Fibroblast of peridontal ligament (primary cell): ENCODE results near the gene HOATZ.
A peak's percentile ranks its signal among the peaks of the same experiment; 100 is the strongest.

Experiments used
- DNase-seq: peaks from one replicate; pipeline ENCODE4 v3.0.0-alpha.2; 2010; ENCODE audit errors: extremely low read depth

The HOATZ gene

GRCh38 chr11:111549196-111549868, 34.8 kb downstream of the HOATZ start:
- peak; percentile 55 for DNase-seq

GRCh38 chr11:111549869-111550203, 35.3 kb downstream of the HOATZ start:
- no peak for DNase-seq

- DNase-seq: no peak
Observed at GRCh38 chr11:111550258-111550657, 35.7 kb downstream of the HOATZ start.

- no peak for DNase-seq
Observed at GRCh38 chr11:111554532-111554931, 40.0 kb downstream of the HOATZ start.

- peak; percentile 65 for DNase-seq
Observed at GRCh38 chr11:111555255-111555654, 40.7 kb downstream of the HOATZ start.

GRCh38 chr11:111557425-111558111, 43.0 kb downstream of the HOATZ start:
- peak; percentile 99 for DNase-seq

- no peak for DNase-seq
Observed at GRCh38 chr11:111559800-111560464, 45.4 kb downstream of the HOATZ start.

- no peak for DNase-seq
Observed at GRCh38 chr11:111560800-111561199, 46.2 kb downstream of the HOATZ start.

- no peak for DNase-seq
Observed at GRCh38 chr11:111561306-111561705, 46.7 kb downstream of the HOATZ start.

- DNase-seq: peak; percentile 96
Observed at GRCh38 chr11:111561791-111562325, 47.3 kb downstream of the HOATZ start.

- no peak for DNase-seq
Observed at GRCh38 chr11:111562692-111563389, 48.3 kb downstream of the HOATZ start.

- peak; percentile 93 for DNase-seq
Observed at GRCh38 chr11:111565114-111565720, 50.6 kb downstream of the HOATZ start.

GRCh38 chr11:111566324-111566723, 51.7 kb downstream of the HOATZ start:
- DNase-seq: no peak

GRCh38 chr11:111569476-111569875, 54.9 kb downstream of the HOATZ start:
- DNase-seq: no peak

- no peak for DNase-seq
Observed at GRCh38 chr11:111570796-111571195, 56.2 kb downstream of the HOATZ start.

- DNase-seq: no peak
Observed at GRCh38 chr11:111571829-111572501, 57.4 kb downstream of the HOATZ start.

GRCh38 chr11:111572581-111572980, 58.0 kb downstream of the HOATZ start:
- DNase-seq: no peak

GRCh38 chr11:111573821-111574249, 59.3 kb downstream of the HOATZ start:
- DNase-seq: peak; percentile 89

GRCh38 chr11:111574373-111575225, 60.0 kb downstream of the HOATZ start:
- no peak for DNase-seq

GRCh38 chr11:111575740-111576139, 61.2 kb downstream of the HOATZ start:
- DNase-seq: no peak
